ENCODE measurements around the gene KNTC1.

- TF ChIP-seq EZH2 (IDR thresholded peaks at IDR 0.05; ENCODE audit: borderline replicate concordance, low read length) (no peak), CTCF (conservative IDR thresholded peaks at IDR 0.05 in 1 of 2, IDR thresholded peaks at IDR 0.05 in 1 of 2; ENCODE audit: extremely low read depth in 1 of 2, insufficient read depth in 1 of 2, low read depth in 1 of 2, low read length in 2 of 2) (no peak)
Observed at GRCh38 chr12:122547330-122547729, 20.3 kb downstream of the KNTC1 start.
